Skeletal muscle satellite cell (primary cell): Measurements from ENCODE around the gene BCL11B.
"Not testable (repeated sequence)": the region's sequence is repeated elsewhere in the genome, so short reads cannot be mapped to it uniquely, and the experiment has no call there.

Source experiments
- H3K27me3 ChIP-seq: 2 replicates; pipeline ENCODE4 v1.7.0; 2013; ENCODE audit warnings: low read length; ENCODE audit not compliant: control insufficient read depth, insufficient read depth
- H3K36me3 ChIP-seq: 2 replicates; pipeline ENCODE4 v1.7.0; 2013; ENCODE audit warnings: mild to moderate bottlenecking, control low read depth, low read length; ENCODE audit not compliant: insufficient read depth
- H3K4me1 ChIP-seq: 2 replicates; pipeline ENCODE4 v1.7.0; 2013; ENCODE audit warnings: low read length; ENCODE audit not compliant: control insufficient read depth, insufficient read depth
- H3K4me2 ChIP-seq: 2 replicates; pipeline ENCODE4 v1.7.0; 2013; ENCODE audit warnings: mild to moderate bottlenecking, low read length
- H3K4me3 ChIP-seq: 2 replicates; pipeline ENCODE4 v1.7.0; 2013; ENCODE audit warnings: low read length
- H3K9ac ChIP-seq: 2 replicates; pipeline ENCODE4 v1.7.0; 2013; ENCODE audit warnings: mild to moderate bottlenecking, low read depth, low read length, moderate library complexity
- H3K9me3 ChIP-seq: replicated peaks from 2 replicates; pipeline ENCODE4 v1.7.0; 2013; ENCODE audit warnings: mild to moderate bottlenecking, control low read depth, low read length

The BCL11B gene

DNA sequence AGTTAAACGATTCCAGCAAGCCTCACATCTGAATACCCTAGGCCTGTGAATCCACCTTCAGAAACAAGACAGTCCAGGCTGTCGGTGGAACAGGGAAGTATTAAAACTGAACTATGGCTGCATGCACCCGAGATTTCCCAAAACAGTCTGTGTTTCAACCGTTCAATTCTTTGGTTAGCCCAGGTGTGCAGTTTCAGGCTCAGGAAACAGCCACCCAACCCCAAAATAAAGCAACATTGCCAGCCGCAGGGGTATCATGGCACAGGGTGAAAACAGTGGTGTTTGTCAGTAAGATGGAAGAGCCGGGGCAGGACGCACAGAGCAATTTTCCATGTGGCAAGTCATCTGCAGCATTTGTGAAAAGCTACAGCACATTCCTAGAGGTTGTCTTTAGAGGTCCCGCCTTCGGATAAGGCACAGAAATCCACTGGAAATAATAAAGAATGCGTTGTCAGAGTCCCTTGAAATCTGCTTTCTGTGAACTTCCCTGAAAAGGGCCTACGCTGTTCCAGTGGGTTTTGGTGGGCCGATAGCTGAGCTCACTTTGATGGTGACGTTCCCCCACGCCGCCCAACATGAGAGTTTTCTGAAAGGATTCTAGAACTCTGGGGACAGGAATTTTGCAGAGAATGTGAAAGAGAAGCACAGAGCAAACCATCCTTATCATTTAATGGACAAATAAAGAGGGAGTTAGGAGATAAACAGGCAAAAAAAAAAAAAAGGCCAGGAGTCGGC, 84.9 kb downstream of the BCL11B start:
- Histone ChIP-seq H3K36me3 (no peaks in the 10 kb centered on the region), H3K4me2 (no peak overlapping the region), H3K4me3 (no peak overlapping the region), H3K9ac (no peak overlapping the region), H3K27me3 (no peaks in the 10 kb centered on the region), H3K4me1 (no peaks in the 10 kb centered on the region), H3K9me3 (peaks cover 5% of the 10 kb centered on the region)

DNA sequence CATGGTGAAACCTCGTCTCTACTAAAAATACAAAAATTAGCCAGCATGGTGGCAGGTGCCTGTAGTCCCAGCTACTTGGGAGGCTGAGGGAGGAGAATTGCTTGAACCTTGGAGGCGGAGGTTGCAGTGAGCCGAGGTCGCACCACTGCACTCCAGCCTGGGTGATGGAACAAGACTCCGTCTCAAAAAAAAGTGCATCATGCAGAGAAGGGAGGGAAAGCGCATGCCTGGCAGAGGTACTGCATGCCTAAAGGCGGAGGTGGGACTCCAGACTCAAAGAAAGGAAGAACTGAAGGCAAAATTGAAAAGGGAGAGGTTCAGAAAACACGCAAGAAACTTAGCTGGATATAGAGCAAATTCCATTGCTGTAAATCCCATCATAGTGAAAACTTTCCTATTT, 85.7 kb downstream of the BCL11B start:
- not testable (repeated sequence) for H3K27me3 ChIP-seq, H3K36me3 ChIP-seq, H3K4me1 ChIP-seq, H3K9me3 ChIP-seq, H3K4me2 ChIP-seq, H3K9ac ChIP-seq, H3K4me3 ChIP-seq

DNA sequence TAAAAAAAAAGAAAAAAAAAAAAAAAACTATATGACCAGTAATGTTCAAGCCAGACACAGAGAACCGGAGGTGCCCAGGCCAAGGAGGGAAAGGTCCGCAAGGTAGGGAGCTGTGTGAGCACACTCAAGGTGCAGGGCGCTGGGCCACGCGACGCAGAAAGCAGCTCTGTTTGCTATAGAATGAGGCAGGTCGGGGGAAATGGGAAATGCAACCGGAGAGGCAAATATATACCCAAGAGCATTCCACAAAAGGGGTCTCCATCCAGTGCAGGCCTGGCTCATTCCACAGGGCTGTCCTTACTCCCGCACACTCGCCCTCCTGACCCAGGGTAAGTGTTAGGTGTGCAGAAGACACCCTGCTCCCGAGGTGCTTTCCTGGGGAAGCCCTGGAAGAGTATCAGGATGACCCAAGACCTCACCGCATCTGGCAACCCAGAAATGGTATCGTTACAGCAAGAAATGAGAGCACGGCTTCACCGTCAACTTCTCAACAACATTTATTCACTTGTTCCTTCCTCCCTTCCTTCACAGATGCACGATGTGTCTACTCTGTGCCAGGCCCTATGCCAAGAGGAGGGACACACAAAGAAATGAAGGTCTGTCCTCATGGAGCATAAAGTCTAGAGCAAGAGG, 86.4 kb downstream of the BCL11B start:
- Histone ChIP-seq H3K4me3 (no peak overlapping the region), H3K27me3 (no peaks in the 10 kb centered on the region), H3K4me1 (no peaks in the 10 kb centered on the region), H3K4me2 (no peak overlapping the region), H3K9ac (no peak overlapping the region), H3K36me3 (no peaks in the 10 kb centered on the region), H3K9me3 (peaks cover 5% of the 10 kb centered on the region)

DNA sequence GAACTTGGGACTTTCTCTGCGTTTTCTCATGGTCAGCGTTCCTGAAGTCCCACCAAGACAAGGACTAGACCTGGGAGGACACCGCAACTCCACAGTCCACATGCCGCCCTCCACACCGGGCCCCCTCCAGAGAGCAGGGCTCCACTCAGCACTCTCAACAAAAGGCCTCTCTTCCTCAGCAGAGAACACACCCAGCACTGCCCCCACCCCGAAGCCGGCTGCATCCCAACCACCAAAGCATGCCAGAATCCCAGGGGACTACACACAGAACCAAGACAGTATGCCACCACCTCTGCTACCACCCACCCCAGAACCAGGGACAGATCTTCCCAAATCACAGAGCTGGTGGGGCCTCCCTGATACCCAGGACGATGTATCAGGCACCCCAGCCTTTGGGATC, 88.3 kb downstream of the BCL11B start:
- peaks cover 5% of the 10 kb centered on the region for H3K9me3 ChIP-seq
- no peak overlapping the region for H3K9ac ChIP-seq
- H3K4me1 ChIP-seq = no peaks in the 10 kb centered on the region
- no peak overlapping the region for H3K4me2 ChIP-seq
- H3K27me3 ChIP-seq = no peaks in the 10 kb centered on the region
- H3K4me3 ChIP-seq = no peak overlapping the region
- no peaks in the 10 kb centered on the region for H3K36me3 ChIP-seq

DNA sequence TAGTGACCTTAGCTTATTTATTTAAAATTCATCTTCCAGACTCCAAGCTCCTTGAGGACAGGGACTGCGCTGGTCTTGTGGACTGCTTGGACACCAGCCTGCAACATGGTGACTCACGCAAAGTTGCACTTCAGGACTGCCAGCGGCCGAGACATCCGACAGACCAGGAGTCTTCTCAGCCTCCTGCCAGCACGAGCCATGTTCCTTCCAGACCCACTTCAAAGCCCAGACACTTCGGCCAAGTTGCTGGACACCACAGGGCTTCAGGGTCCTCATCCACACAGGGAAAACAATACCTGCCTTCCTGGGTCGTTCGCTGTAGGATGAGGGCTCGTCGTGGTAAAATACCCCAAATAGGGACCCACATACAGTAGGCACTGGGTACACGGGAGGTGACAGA, 88.7 kb downstream of the BCL11B start:
- no peaks in the 10 kb centered on the region for H3K4me1 ChIP-seq
- no peak overlapping the region for H3K4me3 ChIP-seq
- H3K36me3 ChIP-seq = no peaks in the 10 kb centered on the region
- H3K27me3 ChIP-seq = no peaks in the 10 kb centered on the region
- peaks cover 5% of the 10 kb centered on the region for H3K9me3 ChIP-seq
- no peak overlapping the region for H3K4me2 ChIP-seq
- H3K9ac ChIP-seq = no peak overlapping the region

DNA sequence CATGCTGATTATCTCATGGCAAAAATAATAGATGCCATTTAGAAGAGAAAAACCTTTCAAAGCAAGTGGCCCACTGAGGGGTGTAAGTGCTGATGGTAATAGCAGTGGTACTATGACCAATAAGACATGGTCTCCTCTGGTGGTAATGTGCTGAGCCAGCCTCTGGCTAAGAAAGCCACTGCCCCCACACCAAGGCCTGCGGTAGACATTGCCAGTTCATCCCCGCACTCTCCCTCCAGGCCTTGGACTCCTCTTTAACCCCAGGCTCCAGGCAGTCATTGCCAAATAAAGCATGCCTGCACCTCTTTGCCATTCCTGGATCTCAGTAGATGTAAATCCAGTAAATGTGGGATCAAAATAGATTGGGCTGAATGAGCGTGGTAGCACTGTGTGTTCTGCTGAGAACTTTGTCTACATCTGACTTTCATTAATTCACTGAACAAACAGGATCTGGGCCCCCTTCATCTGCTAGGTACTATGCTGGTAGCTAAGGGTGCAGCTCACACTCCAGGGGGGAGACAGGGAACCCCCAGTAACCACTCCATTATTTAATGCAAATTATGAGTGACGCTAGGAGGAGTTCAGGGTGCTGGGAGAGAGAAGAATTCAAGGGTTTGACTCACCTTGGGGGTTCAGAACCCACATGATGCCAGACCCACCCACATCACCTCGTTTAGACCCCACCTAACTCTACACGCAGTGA, 89.3 kb downstream of the BCL11B start:
- Histone ChIP-seq H3K4me1 (no peaks in the 10 kb centered on the region), H3K36me3 (no peaks in the 10 kb centered on the region), H3K27me3 (no peaks in the 10 kb centered on the region), H3K4me3 (no peak overlapping the region), H3K4me2 (no peak overlapping the region), H3K9me3 (peaks cover 5% of the 10 kb centered on the region), H3K9ac (no peak overlapping the region)

DNA sequence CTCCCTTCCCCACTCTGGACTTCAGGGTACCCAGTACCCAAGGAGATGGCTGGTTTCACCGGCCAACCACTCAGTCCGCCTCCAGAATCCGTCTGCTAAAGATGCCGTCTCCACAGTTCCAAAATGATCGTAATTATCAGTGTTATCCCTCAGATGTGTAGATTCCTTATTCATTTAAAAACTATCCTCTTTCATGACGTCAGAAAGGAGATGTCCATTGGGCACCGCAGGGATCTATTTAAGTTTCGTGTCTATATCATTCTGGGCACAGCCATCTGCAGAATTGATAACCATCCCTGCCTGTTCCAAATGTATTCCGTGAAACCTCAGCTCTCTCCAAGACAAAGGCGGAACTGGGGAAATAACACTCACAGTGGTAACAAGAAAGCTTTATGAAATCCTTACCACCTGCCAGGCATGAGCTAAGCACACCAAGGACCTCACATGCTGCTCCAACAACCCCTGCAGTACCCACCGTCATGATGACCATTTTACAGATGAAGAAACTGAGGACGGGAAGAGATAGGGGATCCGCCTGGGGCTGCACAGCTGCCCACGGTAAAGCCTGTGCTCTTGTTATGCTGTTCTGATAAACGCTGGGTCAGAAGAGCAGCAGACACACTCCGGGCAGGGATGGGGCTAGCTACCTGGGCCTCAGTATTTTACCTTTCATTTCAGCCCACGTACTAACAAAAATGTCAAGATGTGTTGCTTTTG, 90.0 kb downstream of the BCL11B start:
- Histone ChIP-seq H3K9ac (no peak overlapping the region), H3K4me2 (no peak overlapping the region), H3K4me1 (no peaks in the 10 kb centered on the region), H3K9me3 (peaks cover 5% of the 10 kb centered on the region), H3K4me3 (no peak overlapping the region), H3K27me3 (no peaks in the 10 kb centered on the region), H3K36me3 (no peaks in the 10 kb centered on the region)

DNA sequence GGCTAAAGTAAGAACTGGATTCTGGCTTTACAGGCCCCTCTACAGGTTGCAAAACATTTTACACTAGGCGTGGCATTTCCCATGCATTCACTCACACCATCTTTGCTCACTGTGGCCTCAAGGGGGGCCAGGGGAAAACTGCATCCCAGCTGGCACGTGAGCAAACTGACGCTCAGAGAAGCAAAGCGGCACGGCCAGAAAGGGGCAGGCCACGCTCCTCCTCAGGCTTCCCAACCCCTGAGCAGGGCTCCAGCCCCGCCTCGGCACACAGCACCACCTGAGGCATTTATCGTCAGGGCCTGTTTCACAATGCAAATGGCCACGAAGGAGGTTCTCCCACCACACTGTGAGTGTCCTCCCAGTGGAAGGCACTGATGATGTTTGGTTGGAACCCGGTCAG, 90.8 kb downstream of the BCL11B start:
- Histone ChIP-seq H3K4me1 (no peaks in the 10 kb centered on the region), H3K9ac (no peak overlapping the region), H3K4me2 (no peak overlapping the region), H3K36me3 (no peaks in the 10 kb centered on the region), H3K9me3 (peaks cover 5% of the 10 kb centered on the region), H3K27me3 (no peaks in the 10 kb centered on the region), H3K4me3 (no peak overlapping the region)

DNA sequence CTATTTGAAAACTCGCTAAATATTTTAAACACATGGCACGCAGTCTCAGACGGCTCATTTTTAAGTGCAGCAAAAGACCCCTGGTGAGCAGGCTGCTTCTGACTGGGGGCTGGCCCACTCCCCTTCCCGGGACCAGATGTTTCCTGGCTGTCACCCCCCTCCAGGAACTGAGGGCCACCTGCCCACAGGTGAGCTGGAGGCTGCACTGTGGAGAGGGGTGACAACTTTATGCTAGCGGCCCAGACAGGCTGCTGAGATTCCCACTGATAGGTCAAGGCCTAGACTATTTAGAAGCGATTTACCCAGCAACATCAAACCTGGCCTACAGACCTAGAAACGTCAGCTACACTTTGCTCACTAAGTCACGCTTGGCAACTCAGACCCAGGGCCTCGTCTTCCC, 92.1 kb downstream of the BCL11B start:
- Histone ChIP-seq H3K36me3 (no peaks in the 10 kb centered on the region), H3K9ac (no peak overlapping the region), H3K9me3 (peaks cover 5% of the 10 kb centered on the region), H3K4me2 (no peak overlapping the region), H3K4me3 (no peak overlapping the region), H3K4me1 (no peaks in the 10 kb centered on the region), H3K27me3 (no peaks in the 10 kb centered on the region)

DNA sequence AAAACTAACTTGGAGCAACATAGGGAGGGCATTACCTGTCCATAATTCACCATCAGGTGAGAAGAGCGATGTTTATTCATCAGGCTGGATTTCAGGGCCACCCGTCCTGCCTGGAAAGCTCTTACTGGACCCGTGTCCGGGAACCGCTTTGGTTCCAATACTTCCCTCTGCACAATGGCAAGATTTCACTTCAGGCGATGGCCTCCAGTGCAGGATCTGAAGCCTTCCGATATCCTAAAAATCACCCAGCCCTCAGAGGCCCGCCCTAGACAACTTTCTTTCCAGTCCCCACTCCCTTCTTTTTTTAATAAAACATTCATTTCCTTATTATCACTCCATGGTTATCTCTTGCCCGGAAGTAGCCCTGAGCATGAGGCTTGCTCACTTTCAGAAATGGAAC, 92.5 kb downstream of the BCL11B start:
- Histone ChIP-seq H3K4me3 (no peak overlapping the region), H3K36me3 (no peaks in the 10 kb centered on the region), H3K27me3 (no peaks in the 10 kb centered on the region), H3K9ac (no peak overlapping the region), H3K4me1 (no peaks in the 10 kb centered on the region), H3K9me3 (peaks cover 5% of the 10 kb centered on the region), H3K4me2 (no peak overlapping the region)
